Memory B cell (primary cell): Measurements from ENCODE around the gene EXT2.

Source experiments
- ATAC-seq: fragments of 150-1000 bp; cut with Tn5 transposase; 2 replicates; pipeline ENCODE4 v1.10.0; 2021; ENCODE audit warnings: low read depth, mild to moderate bottlenecking, moderate library complexity
- DNase-seq, 2 donors: peaks; one replicate each; pipeline ENCODE4 v3.0.0; 2022; ENCODE audit warnings: low spot score in 2 of 2
- H3K27ac Mint-ChIP-seq: one replicate; pipeline ENCODE4 v1.8.0; 2022; ENCODE audit warnings: mild to moderate bottlenecking, moderate library complexity, mixed read lengths
- H3K27me3 Mint-ChIP-seq: one replicate; pipeline ENCODE4 v1.8.0; 2022; ENCODE audit warnings: mixed read lengths
- H3K36me3 Mint-ChIP-seq: one replicate; pipeline ENCODE4 v1.8.0; 2022; ENCODE audit warnings: mild to moderate bottlenecking, mixed read lengths
- H3K4me1 Mint-ChIP-seq: one replicate; pipeline ENCODE4 v1.8.0; 2022; ENCODE audit warnings: mixed read lengths
- H3K4me3 Mint-ChIP-seq: one replicate; pipeline ENCODE4 v1.8.0; 2022; ENCODE audit warnings: mild to moderate bottlenecking, moderate library complexity, mixed read lengths
- H3K9me3 Mint-ChIP-seq: one replicate; pipeline ENCODE4 v1.8.0; 2022; ENCODE audit warnings: mixed read lengths

EXT2 gene

DNA sequence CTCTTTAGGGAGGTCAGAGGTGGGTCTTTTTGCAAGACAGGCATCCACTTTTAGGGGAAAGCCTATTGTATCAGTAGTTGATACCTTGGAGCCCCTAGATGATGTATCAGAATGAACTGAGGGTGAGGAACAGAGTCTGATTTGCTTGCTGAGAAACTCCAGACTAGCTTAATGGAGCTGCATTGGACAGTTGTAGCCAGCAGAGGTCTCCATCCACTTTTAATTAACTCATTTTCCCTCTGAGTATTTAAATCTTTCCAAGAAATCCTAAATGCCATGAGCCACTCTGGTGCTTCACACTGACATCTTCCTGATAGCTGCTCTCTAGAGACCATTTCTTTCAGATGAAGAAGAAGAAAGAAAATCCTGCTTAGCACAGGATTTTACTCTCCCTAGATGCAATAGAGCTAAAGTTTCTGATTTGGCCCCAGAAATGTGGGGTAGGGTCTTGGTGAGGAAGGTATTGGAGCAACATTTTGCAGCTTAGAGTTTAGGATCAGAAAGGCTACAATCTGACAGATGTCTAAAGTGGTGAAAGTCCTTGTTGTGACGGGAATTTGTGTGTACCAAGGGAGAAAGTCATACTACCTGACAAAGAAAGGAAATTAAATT, 38.0 kb downstream of the EXT2 start:
- ATAC-seq, result no peak
- H3K9me3 Mint-ChIP-seq, result no peaks in the 10 kb centered on the region
- DNase-seq, result no peak
- H3K4me3 Mint-ChIP-seq, result no peak overlapping the region
- peaks cover 43% of the 10 kb centered on the region for H3K36me3 Mint-ChIP-seq
- no peaks in the 10 kb centered on the region for H3K27me3 Mint-ChIP-seq
- H3K4me1 Mint-ChIP-seq, result no peaks in the 10 kb centered on the region
- H3K27ac Mint-ChIP-seq, result no peak overlapping the region

DNA sequence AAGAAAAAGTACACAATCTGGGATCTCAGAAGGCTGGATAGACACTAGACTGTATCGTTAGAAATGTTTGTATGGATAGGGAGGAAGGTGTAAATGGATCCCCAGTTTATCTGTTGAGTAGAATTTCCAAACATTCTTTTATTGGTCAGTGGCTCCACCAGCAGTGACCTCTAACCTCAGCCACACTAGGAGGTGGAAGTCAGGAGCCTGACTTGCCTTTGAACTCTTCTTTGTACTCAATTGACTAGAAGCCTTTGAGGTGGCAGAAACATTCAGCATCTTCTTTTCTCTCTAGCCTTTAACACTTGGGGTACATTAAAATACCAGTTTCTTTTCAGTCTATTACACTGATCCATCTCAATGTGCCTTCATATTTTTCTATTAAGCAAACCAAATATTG, 39.1 kb downstream of the EXT2 start:
- ATAC-seq (no peak), DNase-seq (no peak)
- Mint-ChIP-seq H3K27me3 (no peaks in the 10 kb centered on the region), H3K27ac (no peak overlapping the region), H3K4me3 (no peak overlapping the region), H3K4me1 (no peaks in the 10 kb centered on the region), H3K9me3 (no peaks in the 10 kb centered on the region), H3K36me3 (peaks cover 39% of the 10 kb centered on the region)

- Mint-ChIP-seq H3K36me3 (peaks cover 33% of the 10 kb centered on the region), H3K4me3 (no peak overlapping the region), H3K4me1 (no peaks in the 10 kb centered on the region), H3K9me3 (no peaks in the 10 kb centered on the region), H3K27ac (no peak overlapping the region), H3K27me3 (no peaks in the 10 kb centered on the region)
- DNase-seq (no peak), ATAC-seq (no peak)
These were observed 40.9 kb downstream of the EXT2 start for GRCh38 chr11:44136176-44136945.

GRCh38 chr11:44137057-44137456, 41.6 kb downstream of the EXT2 start:
- no peaks in the 10 kb centered on the region for H3K4me1 Mint-ChIP-seq
- peaks cover 33% of the 10 kb centered on the region for H3K36me3 Mint-ChIP-seq
- no peaks in the 10 kb centered on the region for H3K27me3 Mint-ChIP-seq
- no peak overlapping the region for H3K4me3 Mint-ChIP-seq
- ATAC-seq, result no peak
- no peaks in the 10 kb centered on the region for H3K9me3 Mint-ChIP-seq
- DNase-seq, result no peak
- no peak overlapping the region for H3K27ac Mint-ChIP-seq

DNA sequence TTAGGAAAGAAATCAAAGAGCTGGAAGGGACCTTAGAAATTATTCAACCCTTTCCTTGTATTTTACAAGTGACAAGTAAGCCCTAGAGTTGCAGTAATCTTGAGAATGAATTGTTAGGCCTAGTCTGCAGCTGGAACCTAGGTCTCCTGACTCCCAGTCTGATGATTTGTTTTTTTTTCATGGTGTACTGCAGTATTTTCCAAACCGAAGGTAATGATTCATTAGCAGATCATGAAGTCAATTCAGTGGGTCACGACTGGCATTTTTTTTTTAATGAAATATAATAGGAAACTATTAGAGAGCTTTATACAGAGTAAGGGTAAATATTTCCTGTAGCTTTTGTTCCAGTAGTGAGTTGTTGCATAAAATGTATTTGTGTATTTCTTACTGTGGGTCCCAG, 42.8 kb downstream of the EXT2 start:
- Mint-ChIP-seq H3K27ac (no peak overlapping the region), H3K9me3 (no peaks in the 10 kb centered on the region), H3K27me3 (no peaks in the 10 kb centered on the region), H3K4me3 (no peak overlapping the region), H3K4me1 (no peaks in the 10 kb centered on the region), H3K36me3 (peaks cover 28% of the 10 kb centered on the region)
- ATAC-seq, result no peak
- no peak for DNase-seq

GRCh38 chr11:44138980-44139379, 43.5 kb downstream of the EXT2 start:
- no peak for ATAC-seq
- DNase-seq, result no peak
- Mint-ChIP-seq H3K4me3 (no peak overlapping the region), H3K27ac (no peak overlapping the region), H3K36me3 (peaks cover 28% of the 10 kb centered on the region), H3K27me3 (no peaks in the 10 kb centered on the region), H3K4me1 (no peaks in the 10 kb centered on the region), H3K9me3 (no peaks in the 10 kb centered on the region)

DNA sequence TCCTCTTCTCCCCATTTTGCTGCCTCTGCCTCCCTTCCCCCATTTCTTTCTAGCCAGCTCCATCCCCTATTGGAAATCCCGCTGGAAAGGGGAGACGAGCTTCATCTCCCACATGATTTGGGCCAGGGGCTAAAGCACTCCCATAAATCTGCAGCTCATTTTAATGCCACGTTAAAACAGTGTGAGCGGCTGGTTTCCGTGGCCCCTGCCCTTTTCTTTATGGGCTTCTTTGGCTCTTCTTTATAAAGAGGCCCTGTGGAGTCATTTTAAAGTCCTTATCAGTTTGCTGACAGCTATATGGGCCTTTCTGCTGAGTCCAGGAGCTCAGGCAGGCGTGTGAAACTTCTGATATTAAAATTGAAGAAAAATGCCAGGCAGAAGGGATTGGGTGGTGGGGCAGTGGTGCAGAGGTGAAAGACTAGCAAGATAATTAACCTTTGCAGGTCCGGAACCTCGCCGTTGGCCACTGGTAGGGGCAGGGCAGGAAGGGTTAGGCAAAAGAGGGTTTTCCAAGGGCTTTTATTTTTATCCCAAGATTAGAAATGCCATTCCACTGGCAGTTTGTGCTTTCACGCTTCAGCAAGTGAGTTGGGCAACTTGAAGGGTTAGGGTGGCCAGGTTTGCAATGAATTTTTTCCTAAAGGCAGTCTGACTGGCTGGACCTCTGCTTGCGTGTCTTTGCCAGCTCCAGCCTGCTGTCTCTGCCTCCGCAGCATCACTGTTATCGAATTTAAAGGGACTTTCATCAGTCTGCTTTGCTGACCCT, 44.3 kb downstream of the EXT2 start:
- Mint-ChIP-seq H3K36me3 (peaks cover 27% of the 10 kb centered on the region), H3K27me3 (no peaks in the 10 kb centered on the region), H3K27ac (no peak overlapping the region), H3K4me3 (no peak overlapping the region), H3K9me3 (no peaks in the 10 kb centered on the region), H3K4me1 (no peaks in the 10 kb centered on the region)
- no peak for ATAC-seq
- DNase-seq, result no peak

DNA sequence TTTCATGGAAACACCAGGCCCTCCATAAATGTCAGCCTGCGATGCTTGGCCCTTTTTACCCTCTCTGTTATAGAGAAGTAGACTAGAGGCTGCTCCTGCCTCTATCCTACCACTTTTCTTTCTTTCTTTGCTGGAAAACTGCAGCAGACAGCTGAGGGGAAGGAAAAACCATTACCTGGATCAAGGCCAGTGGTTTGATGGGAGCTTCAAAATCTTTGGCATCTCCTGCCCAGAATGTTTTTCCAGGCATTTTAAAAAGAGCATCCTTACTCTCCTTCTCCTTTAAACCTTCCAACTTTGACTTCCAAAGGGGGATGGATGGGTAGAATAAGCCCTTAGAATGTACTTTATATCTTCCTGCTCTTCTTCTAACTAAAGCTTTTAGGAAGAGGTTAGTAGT, 44.9 kb downstream of the EXT2 start:
- Mint-ChIP-seq H3K4me3 (no peak overlapping the region), H3K36me3 (peaks cover 28% of the 10 kb centered on the region)

GRCh38 chr11:44140805-44141204, 45.3 kb downstream of the EXT2 start:
- Mint-ChIP-seq H3K4me1 (no peaks in the 10 kb centered on the region), H3K4me3 (no peak overlapping the region), H3K27me3 (no peaks in the 10 kb centered on the region), H3K9me3 (no peaks in the 10 kb centered on the region), H3K36me3 (peaks cover 28% of the 10 kb centered on the region), H3K27ac (no peak overlapping the region)
- no peak for DNase-seq
- no peak for ATAC-seq

More for the DNA sequence above, 44.9 kb downstream of the EXT2 start:
- Mint-ChIP-seq H3K27ac (no peak overlapping the region), H3K9me3 (no peaks in the 10 kb centered on the region), H3K27me3 (no peaks in the 10 kb centered on the region), H3K4me1 (no peaks in the 10 kb centered on the region)
- ATAC-seq (no peak), DNase-seq (no peak)

DNA sequence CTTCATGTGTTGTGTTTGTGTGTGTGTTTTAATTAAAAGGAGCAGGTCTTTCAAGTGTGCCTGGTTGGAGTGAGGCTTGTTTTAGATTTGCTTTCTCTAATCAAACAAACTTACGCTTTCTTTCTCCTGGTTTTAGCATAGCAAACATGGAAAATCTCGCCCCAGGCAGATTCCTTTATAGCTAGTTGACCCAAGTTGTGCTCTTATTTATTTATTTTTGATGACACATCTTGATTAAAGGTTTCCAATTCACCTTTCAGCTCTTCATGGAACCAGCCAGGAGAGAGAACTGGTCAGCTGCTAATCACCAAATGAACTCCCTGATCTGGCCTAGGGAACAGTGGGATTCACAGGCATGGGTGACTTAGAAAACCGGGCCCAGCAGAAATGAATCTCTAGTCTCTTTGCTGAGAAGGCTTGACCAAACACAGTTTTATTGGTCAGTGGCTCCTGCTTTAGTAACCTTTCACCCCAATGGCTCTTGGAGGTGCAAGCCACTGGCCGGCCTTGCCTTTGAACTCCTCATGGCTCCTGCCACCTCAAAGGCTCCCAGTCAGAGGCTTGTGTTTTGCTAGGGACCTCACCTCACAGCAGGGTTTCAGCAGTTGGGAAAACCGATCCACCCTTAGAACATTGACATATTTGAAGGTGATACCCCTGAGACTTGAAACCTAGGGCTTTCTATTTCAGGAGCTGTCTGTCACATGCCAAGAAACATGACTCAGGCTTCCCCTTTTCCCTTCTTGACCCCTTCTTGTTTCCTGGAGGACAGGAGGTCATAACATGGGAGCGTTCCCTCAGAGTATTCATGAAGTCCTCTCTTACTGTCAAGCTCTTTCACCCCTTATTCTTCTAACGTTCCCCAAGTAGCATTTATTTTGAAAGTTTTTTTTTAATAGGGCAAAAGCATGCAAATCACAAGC, 48.8 kb downstream of the EXT2 start:
- H3K4me3 Mint-ChIP-seq, result no peak overlapping the region
- no peak for DNase-seq
- H3K9me3 Mint-ChIP-seq, result no peaks in the 10 kb centered on the region
- no peak for ATAC-seq
- no peaks in the 10 kb centered on the region for H3K27me3 Mint-ChIP-seq
- H3K36me3 Mint-ChIP-seq, result peaks cover 28% of the 10 kb centered on the region
- H3K4me1 Mint-ChIP-seq, result no peaks in the 10 kb centered on the region
- H3K27ac Mint-ChIP-seq, result no peak overlapping the region

DNA sequence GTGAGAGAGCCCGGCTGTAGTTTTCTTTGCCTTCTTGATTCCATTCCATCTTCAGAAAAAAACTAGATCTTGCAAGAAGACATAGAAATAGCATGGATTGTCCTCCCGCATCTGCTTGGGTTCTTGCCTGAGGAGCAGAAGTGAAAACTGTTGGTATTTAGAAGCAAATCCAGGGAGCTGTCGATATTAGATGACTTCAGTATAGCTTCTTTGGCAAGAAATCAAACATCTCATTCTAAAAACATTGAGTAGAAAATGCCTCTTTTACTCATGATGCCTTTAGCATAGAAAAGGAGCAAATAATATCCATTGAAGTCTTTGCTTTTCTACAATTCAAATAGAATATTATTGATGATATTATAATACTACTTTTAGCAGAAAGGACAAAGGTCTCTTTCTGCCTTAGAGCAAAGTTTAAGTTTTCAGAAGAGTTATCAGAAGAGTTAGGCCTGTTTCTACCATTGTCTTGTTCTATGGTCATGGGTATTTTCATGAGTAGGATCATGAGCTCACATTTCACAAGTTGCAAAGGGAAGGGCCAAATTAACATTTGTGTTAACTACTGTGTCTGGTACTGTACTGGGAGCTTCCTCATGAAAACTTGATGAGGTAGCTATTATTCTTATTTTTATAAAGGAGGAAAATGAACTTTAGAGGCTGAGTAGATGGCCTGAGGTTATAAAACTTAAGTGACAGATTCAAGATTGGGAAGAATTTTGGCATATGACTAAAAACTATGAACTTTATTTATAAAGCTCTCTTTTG, 49.7 kb downstream of the EXT2 start:
- Mint-ChIP-seq H3K4me3 (no peak overlapping the region), H3K4me1 (no peaks in the 10 kb centered on the region), H3K9me3 (no peaks in the 10 kb centered on the region), H3K27me3 (no peaks in the 10 kb centered on the region), H3K36me3 (peaks cover 34% of the 10 kb centered on the region), H3K27ac (no peak overlapping the region)
- no peak for ATAC-seq
- DNase-seq, result no peak

DNA sequence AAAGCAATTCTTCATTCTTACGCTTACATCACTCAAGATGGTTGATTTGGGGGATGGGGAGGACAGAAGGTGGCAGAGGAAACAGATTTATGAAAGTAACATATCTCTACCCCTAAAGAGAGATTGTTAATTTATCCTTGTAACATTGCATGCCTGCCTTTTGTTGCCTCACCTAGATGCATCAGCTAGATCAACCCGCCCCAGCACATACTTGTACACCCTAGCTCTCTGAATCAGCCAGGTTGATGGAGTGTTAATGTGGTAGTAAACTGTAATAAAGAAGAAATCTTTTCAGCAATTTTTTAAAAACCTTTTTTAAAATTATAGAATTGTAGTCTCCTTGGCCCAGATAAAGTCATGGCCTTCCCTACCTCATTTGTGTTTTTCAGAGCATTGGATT, 51.5 kb downstream of the EXT2 start:
- no peaks in the 10 kb centered on the region for H3K27me3 Mint-ChIP-seq
- peaks cover 48% of the 10 kb centered on the region for H3K36me3 Mint-ChIP-seq
- DNase-seq (no peak), ATAC-seq (no peak)
- peaks cover 1% of the 10 kb centered on the region for H3K9me3 Mint-ChIP-seq
- no peaks in the 10 kb centered on the region for H3K4me1 Mint-ChIP-seq
- no peak overlapping the region for H3K27ac Mint-ChIP-seq
- no peak overlapping the region for H3K4me3 Mint-ChIP-seq

GRCh38 chr11:44147751-44148150, 52.3 kb downstream of the EXT2 start:
- no peak for DNase-seq
- H3K4me1 Mint-ChIP-seq, result no peaks in the 10 kb centered on the region

More at GRCh38 chr11:44147751-44148150, 52.3 kb downstream of the EXT2 start:
- peaks cover 53% of the 10 kb centered on the region for H3K36me3 Mint-ChIP-seq
- H3K27ac Mint-ChIP-seq, result no peak overlapping the region
- H3K9me3 Mint-ChIP-seq, result peaks cover 1% of the 10 kb centered on the region
- H3K4me3 Mint-ChIP-seq, result no peak overlapping the region
- H3K27me3 Mint-ChIP-seq, result no peaks in the 10 kb centered on the region
- ATAC-seq, result no peak
